Fibroblast of pulmonary artery (primary cell): ENCODE data around the gene PDE1C.

Experiments
- DNase-seq: peaks from one replicate; pipeline ENCODE4 v3.0.0-alpha.2; 2010; ENCODE audit warnings: low read depth
- H3K4me3 ChIP-seq: replicated peaks from 2 replicates; pipeline ENCODE4 v1.5.1; 2011; ENCODE audit warnings: low read depth, mild to moderate bottlenecking, control low read depth, low read length, moderate library complexity
- CTCF ChIP-seq: IDR thresholded peaks from 2 replicates; pipeline ENCODE4 v1.5.1; 2011; ENCODE audit warnings: mild to moderate bottlenecking, control low read depth, low read length, inconsistent platforms; ENCODE audit errors: missing control alignments

Gene PDE1C

GRCh38 chr7:32061346-32061745, 8.9 kb downstream of the PDE1C start:
- no peak overlapping the region for H3K4me3 ChIP-seq
- DNase-seq = no peak
- TF ChIP-seq CTCF = no peak

- no peak overlapping the region for H3K4me3 ChIP-seq
- TF ChIP-seq CTCF = no peak
- DNase-seq = no peak
These were observed 10.8 kb downstream of the PDE1C start for GRCh38 chr7:32059289-32060011.

- TF ChIP-seq CTCF = no peak
- no peak overlapping the region for H3K4me3 ChIP-seq
- peak; percentile 7 for DNase-seq
These were observed 12.2 kb downstream of the PDE1C start for GRCh38 chr7:32058002-32058401.

- no peak for TF ChIP-seq CTCF
- H3K4me3 ChIP-seq = no peak overlapping the region
- DNase-seq = no peak
These were observed 13.4 kb downstream of the PDE1C start for GRCh38 chr7:32056767-32057166.

- no peak for TF ChIP-seq CTCF
- no peak for DNase-seq
- H3K4me3 ChIP-seq = no peak overlapping the region
These were observed 17.0 kb downstream of the PDE1C start for GRCh38 chr7:32053204-32053603.

DNA sequence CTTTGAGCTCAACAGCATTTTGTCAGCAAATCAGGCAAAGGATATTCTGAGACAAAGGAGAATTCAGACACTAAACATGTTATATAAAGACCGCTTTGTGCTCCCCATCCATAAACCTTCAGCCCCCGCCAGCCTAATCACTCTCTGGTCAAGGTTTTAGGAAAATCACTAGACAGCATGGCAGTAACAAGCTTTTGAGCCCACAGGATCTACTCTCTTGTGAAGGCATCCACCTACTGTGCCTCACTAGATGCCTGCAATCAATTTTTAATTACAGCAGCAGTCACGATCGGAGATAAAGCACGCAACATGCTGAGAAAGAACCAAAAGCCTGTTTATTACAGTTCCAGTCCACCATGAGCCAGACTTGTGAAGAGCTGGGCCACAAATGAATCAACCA, 19.1 kb downstream of the PDE1C start:
- TF ChIP-seq CTCF = no peak
- no peak overlapping the region for H3K4me3 ChIP-seq
- no peak for DNase-seq

GRCh38 chr7:32049599-32049998, 20.6 kb downstream of the PDE1C start:
- no peak for TF ChIP-seq CTCF
- no peak overlapping the region for H3K4me3 ChIP-seq
- DNase-seq = no peak
